GM23338 (cell line): ENCODE measurements around the gene TMC3.

Source experiments
- CTCF ChIP-seq, 2 experiments: fragments of 200-600 bp in 1 of 2; sonication (generic) in 1 of 2; conservative IDR thresholded peaks; 2 replicates each; pipeline versions ENCODE4 v1.5.1 to v1.6.1; 2016 to 2017; ENCODE audit warnings: antibody characterized with exemption in 2 of 2, low read depth in 2 of 2, mild to moderate bottlenecking in 2 of 2, moderate library complexity in 1 of 2
- TF ChIP-seq, protein P1 (sequence below): IDR thresholded peaks from one replicate; pipeline ENCODE4 v1.6.1; 2018; ENCODE audit warnings: antibody characterized with exemption; ENCODE audit not compliant: unreplicated experiment

DNA sequence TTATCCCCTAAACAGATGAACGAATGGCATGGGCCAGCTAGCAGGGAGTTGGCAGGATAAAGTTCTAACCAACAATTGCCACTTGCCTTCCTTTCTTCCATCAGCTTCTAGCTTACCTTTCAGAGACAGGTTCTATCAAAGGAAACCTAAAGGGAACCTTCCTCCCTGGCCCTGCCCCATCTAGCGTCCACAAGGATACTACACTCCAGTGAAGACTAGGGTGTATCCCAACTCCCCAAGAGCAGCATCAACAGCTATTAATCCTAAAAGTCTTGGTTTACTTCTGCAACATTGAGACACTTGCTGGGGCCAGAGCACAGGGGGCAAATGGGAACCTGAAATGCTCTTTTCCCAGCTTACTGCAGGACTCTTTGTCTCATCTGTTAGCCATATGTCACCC lies 37.0 kb upstream of the TMC3 start:
- peak; percentile 43 to 52 for TF ChIP-seq CTCF (conservative IDR thresholded peaks at IDR 0.05; ENCODE audit: low read depth in 2 of 2)
- TF ChIP-seq, protein P1, sequence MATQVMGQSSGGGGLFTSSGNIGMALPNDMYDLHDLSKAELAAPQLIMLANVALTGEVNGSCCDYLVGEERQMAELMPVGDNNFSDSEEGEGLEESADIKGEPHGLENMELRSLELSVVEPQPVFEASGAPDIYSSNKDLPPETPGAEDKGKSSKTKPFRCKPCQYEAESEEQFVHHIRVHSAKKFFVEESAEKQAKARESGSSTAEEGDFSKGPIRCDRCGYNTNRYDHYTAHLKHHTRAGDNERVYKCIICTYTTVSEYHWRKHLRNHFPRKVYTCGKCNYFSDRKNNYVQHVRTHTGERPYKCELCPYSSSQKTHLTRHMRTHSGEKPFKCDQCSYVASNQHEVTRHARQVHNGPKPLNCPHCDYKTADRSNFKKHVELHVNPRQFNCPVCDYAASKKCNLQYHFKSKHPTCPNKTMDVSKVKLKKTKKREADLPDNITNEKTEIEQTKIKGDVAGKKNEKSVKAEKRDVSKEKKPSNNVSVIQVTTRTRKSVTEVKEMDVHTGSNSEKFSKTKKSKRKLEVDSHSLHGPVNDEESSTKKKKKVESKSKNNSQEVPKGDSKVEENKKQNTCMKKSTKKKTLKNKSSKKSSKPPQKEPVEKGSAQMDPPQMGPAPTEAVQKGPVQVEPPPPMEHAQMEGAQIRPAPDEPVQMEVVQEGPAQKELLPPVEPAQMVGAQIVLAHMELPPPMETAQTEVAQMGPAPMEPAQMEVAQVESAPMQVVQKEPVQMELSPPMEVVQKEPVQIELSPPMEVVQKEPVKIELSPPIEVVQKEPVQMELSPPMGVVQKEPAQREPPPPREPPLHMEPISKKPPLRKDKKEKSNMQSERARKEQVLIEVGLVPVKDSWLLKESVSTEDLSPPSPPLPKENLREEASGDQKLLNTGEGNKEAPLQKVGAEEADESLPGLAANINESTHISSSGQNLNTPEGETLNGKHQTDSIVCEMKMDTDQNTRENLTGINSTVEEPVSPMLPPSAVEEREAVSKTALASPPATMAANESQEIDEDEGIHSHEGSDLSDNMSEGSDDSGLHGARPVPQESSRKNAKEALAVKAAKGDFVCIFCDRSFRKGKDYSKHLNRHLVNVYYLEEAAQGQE, result no peak
